Measurements from ENCODE around the gene COX4I1.

COX4I1 gene

DNA sequence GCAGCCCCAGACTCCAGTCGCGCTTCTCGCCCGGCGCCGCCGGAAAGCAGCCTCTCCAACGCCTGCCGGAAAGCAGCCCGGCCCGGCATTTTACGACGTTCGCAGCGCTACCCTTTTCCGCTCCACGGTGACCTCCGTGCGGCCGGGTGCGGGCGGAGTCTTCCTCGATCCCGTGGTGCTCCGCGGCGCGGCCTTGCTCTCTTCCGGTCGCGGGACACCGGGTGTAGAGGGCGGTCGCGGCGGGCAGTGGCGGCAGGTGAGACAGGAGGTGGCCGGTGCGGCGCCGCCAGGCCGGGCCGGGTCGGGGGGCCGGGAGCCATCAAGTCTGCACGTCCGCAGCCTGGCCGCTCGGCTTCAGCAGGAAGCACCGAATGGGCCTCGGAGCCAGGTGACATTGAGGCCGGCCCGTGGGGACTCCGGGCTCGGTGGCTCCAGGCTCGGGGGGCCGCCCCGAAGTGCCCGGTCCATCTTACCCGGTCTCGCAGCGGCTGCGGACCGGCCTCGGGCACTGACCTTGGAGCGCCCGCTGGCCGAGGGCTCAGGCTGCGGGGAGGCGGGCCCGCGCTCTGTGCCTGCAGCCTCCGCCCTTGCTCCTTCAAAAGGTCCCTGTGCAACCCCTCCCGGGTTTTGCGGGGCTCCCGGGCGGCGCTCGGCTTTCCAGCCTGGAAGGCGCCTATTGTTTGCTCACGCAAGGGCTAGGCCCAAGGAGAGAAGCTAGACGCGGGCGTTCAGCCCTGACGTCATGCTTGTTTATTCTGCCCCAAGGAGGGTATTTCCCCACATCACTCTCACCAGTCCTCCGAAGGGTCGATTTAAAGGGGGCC is at the start of gene COX4I1, which contains the start of gene EMC8:
Gene COX4I1, plus strand, starts transcription at position 199 of the 824 bp plus-strand sequence. CDS start 1,511 bp downstream, outside the sequence.
Gene EMC8, minus strand, starts transcription at position 48 of the 824 bp plus-strand sequence. CDS start 249 bp downstream, outside the sequence.
- Histone ChIP-seq H3K9me3 (ENCODE audit: control insufficient read depth, insufficient read depth, low read length) (no peaks in the 10 kb centered on the region), H3K27me3 (ENCODE audit: control insufficient read depth, insufficient read depth, low read length) (no peaks in the 10 kb centered on the region), H3K4me3 (ENCODE audit: low read depth, low read length) (peak within 1 kb of the TSS; percentile 97), H3K4me1 (ENCODE audit: control insufficient read depth, insufficient read depth, low read length) (peaks cover 3% of the 10 kb centered on the region), H3K36me3 (ENCODE audit: control insufficient read depth, insufficient read depth, low read length) (peaks cover 34% of the 10 kb centered on the region), H3K9ac (ENCODE audit: low read depth, low read length) (peak within 1 kb of the TSS; percentile 91)

DNA sequence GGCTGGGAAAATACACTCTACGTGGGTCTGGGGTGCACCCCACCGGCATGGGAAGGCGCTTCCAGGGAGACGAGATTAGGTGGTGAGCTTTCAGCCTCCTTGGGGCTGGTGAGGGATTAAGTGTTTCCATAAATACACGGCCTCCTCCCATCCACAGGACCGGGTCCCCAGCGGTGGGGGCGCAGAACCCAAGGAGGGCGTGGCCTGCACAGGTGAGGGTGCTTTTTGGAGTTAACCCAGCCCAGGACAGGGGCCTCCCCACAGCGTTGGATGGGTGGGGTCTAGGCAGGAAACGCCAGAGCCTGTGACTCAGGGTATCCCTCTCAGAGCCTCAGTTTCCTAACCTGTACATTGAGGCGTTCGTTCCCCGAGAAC is 49.7 kb upstream of the COX4I1 start:
- peak overlapping the region; percentile 60 for H3K4me3 ChIP-seq (ENCODE audit: low read depth, low read length)
- H3K36me3 ChIP-seq (ENCODE audit: control insufficient read depth, insufficient read depth, low read length) = no peaks in the 10 kb centered on the region
- no peak overlapping the region for H3K9ac ChIP-seq (ENCODE audit: low read depth, low read length)
- H3K9me3 ChIP-seq (ENCODE audit: control insufficient read depth, insufficient read depth, low read length) = no peaks in the 10 kb centered on the region
- peaks cover 8% of the 10 kb centered on the region for H3K27me3 ChIP-seq (ENCODE audit: control insufficient read depth, insufficient read depth, low read length)
- H3K4me1 ChIP-seq (ENCODE audit: control insufficient read depth, insufficient read depth, low read length) = peaks cover 27% of the 10 kb centered on the region

DNA sequence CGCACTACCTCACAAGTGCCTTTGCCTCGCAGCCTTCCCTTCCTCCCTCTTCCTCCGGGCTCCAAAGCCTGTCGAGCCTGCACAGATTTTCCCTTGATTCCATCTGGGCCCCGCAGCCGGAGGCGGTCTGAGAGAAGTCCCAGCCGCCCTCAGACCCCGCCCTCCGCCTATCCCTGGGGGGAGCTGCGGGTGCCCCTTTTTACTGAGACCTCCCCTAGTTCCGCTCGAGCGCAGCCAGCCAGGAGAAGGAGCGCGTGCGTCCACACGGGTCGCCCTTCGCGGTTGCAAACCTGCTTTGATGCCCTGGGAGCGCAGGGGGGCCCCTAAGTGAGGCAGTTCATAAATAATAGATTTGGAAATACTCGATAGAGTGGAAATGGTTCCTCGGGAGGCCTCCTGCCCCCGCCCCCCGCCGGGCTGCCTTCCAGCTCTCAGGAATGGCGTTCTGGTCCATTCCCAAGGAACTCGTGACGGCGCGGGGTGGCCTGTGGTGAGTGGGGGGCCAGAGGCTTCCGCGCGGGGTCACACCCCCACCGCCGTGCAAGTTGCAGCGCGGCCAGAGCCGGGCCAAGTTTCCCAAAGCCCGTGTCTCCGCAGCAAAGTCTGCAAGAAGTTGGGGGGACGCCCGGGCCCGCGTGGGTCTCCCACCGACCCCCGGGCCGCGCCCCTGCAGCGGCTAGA is 49.2 kb upstream of the COX4I1 start:
- Histone ChIP-seq H3K27me3 (ENCODE audit: control insufficient read depth, insufficient read depth, low read length) (peaks cover 8% of the 10 kb centered on the region), H3K36me3 (ENCODE audit: control insufficient read depth, insufficient read depth, low read length) (no peaks in the 10 kb centered on the region), H3K4me1 (ENCODE audit: control insufficient read depth, insufficient read depth, low read length) (peaks cover 27% of the 10 kb centered on the region), H3K9me3 (ENCODE audit: control insufficient read depth, insufficient read depth, low read length) (no peaks in the 10 kb centered on the region), H3K9ac (ENCODE audit: low read depth, low read length) (no peak overlapping the region), H3K4me3 (ENCODE audit: low read depth, low read length) (peak overlapping the region; percentile 60)

DNA sequence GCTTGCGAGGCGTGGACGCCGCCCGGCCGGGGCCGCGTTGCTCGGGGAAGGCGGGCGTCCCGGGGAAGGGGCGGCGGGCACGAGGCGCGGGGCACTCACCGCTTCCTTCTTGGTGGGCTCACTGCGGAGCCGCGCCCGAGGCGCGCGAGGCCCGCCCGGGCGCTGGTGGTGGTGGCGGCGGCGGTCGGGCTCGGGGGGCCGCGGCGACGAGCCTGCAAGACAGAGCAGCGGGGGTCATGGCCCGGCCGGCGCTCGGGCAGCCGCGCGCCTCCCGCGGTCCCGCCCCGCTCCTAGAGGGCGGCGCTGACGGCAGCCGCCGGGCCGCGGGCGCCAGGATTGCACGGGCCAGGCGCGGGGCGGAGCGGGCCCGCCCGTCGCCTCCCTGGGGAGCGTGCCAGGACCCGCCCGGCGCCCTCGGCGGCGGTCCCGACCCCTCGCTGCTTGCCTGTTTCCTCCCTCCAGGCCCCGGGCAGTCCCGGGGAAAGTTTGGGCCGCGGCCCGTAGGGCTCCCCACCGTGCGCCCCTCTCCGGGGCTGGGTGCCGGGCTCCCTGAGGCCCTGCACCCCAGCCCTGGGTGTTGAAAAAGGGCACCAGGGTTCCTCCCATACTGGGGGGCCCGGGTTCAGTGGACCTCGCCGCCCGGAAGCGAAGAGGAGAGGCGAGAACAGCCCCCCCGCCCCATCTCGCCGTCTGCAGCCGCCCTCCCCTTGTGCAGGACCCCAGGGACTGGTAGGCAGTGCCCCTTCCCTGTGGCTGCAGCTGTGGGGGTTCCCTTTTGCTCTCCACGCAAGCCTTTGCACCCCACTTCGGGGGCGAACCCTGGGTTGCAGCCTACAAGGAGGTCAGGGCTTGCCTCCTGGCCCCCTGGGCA is 48.4 kb upstream of the COX4I1 start, which contains the start of gene C16orf74:
Gene C16orf74, minus strand, starts transcription at position 270 of the 871 bp plus-strand sequence. CDS start 15,879 bp downstream, outside the sequence.
- H3K36me3 ChIP-seq (ENCODE audit: control insufficient read depth, insufficient read depth, low read length) = no peaks in the 10 kb centered on the region
- H3K9ac ChIP-seq (ENCODE audit: low read depth, low read length) = no peak within 1 kb of the TSS
- H3K27me3 ChIP-seq (ENCODE audit: control insufficient read depth, insufficient read depth, low read length) = peaks cover 8% of the 10 kb centered on the region
- H3K4me1 ChIP-seq (ENCODE audit: control insufficient read depth, insufficient read depth, low read length) = peaks cover 27% of the 10 kb centered on the region
- no peaks in the 10 kb centered on the region for H3K9me3 ChIP-seq (ENCODE audit: control insufficient read depth, insufficient read depth, low read length)
- peak within 1 kb of the TSS; percentile 60 for H3K4me3 ChIP-seq (ENCODE audit: low read depth, low read length)

DNA sequence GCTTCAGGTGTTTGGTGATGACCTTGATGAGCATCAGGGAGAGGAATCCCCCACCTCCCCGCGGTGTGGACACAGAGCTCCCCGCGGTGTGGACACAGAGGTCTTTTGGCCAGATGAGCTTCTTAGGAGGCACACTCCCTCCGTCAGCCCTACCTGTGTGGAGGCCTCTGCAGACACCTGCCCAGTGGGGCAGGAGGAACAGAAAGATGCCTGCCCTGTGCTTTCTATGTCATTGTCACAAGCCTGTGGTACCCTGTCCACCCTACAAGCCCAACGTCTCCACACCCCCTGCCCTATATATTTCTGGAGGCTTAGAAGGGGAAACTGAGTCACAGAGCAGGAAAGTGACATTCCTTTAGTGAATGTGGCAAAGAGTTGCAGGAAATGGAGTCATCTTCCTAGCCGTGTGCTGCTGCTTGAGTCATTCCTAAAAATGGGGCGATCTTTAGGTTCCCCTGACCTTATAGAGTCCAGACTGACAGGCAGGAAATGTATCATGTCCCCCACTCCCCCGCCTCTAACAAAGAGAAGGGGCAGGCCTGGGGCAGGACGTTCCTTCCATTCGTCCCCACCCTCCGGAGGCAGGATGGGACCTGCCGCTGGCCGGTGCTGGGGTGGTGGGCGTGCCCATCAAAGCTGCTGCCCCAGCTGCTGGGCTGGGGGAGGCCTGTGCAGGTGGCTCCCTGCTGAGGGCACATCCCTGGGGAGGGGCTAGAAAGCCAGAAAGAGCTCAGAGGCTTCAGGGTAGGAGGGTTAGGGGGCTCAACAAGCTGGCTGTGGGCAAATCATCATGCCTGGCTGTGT is 47.6 kb upstream of the COX4I1 start:
- H3K27me3 ChIP-seq (ENCODE audit: control insufficient read depth, insufficient read depth, low read length) = peaks cover 8% of the 10 kb centered on the region
- H3K9ac ChIP-seq (ENCODE audit: low read depth, low read length) = no peak overlapping the region
- no peaks in the 10 kb centered on the region for H3K36me3 ChIP-seq (ENCODE audit: control insufficient read depth, insufficient read depth, low read length)
- peak overlapping the region; percentile 60 for H3K4me3 ChIP-seq (ENCODE audit: low read depth, low read length)
- H3K4me1 ChIP-seq (ENCODE audit: control insufficient read depth, insufficient read depth, low read length) = peaks cover 22% of the 10 kb centered on the region
- no peaks in the 10 kb centered on the region for H3K9me3 ChIP-seq (ENCODE audit: control insufficient read depth, insufficient read depth, low read length)

DNA sequence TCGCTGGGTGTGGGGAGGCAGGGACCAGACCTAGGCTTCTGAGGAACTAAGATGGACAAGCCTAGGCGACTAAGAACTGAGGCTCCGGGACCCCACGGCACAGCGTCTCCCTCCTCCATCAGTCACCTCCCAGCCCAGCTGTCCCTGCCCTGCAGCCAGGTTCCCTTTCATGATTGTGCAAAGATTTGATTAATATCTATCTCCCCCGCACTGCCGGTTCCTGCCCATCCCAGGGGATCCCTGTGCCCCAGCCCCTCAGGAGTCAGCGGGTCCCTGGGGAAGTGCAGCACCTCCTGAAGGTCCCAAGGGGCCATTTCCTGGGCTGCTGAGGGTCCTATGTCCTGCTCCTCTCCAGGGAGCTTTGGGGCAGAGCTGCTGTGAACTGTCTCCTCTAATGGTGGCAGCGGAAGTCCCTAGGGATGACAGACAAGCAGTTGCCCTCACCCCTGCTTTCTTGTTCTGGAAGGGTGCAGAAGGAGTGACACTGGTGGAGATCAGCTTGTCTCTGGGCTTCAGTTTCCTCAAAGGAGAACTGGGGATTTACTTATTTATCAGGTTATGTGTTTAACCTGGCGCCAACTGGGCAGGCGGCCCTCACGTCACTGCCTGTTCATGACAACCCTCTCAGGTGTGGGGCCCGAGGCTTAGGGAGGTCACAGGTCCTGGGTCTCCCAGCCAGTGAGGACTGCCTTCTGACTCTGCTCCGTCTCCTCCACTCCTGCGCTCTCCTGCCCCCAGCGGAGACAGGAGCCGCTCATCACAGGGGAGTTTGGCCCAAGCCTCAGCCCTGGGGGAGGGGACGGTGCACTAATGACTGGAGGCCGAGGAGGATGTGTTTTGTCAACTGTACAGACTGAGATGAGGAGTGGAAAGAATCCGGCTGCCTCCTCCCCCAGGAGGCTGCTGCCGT is 46.7 kb upstream of the COX4I1 start:
- Histone ChIP-seq H3K36me3 (ENCODE audit: control insufficient read depth, insufficient read depth, low read length) (no peaks in the 10 kb centered on the region), H3K27me3 (ENCODE audit: control insufficient read depth, insufficient read depth, low read length) (peaks cover 8% of the 10 kb centered on the region), H3K4me3 (ENCODE audit: low read depth, low read length) (peak overlapping the region; percentile 37), H3K9me3 (ENCODE audit: control insufficient read depth, insufficient read depth, low read length) (no peaks in the 10 kb centered on the region), H3K9ac (ENCODE audit: low read depth, low read length) (no peak overlapping the region), H3K4me1 (ENCODE audit: control insufficient read depth, insufficient read depth, low read length) (peaks cover 22% of the 10 kb centered on the region)

DNA sequence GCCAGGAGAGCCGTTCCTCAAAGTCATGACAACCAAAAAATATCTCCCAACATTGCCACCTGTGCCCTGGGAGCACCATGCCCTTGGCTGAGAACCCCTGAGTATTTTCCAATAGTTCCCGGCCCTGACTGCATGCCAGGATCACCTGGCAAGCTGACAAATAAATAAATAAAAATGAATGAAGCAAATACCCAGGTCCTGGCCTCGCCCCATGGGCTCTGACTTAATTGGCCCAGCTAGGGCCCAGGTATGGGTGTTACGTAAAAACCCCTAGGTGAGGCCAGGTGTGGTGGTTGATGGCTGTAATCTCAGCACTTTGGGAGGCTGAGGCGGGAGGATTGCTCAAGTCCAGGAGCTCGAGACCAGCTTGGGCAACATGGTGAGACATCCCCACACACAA is 45.9 kb upstream of the COX4I1 start:
- H3K36me3 ChIP-seq (ENCODE audit: control insufficient read depth, insufficient read depth, low read length) = no peaks in the 10 kb centered on the region
- no peaks in the 10 kb centered on the region for H3K9me3 ChIP-seq (ENCODE audit: control insufficient read depth, insufficient read depth, low read length)
- no peak overlapping the region for H3K4me3 ChIP-seq (ENCODE audit: low read depth, low read length)
- peaks cover 22% of the 10 kb centered on the region for H3K4me1 ChIP-seq (ENCODE audit: control insufficient read depth, insufficient read depth, low read length)
- no peak overlapping the region for H3K9ac ChIP-seq (ENCODE audit: low read depth, low read length)
- peaks cover 8% of the 10 kb centered on the region for H3K27me3 ChIP-seq (ENCODE audit: control insufficient read depth, insufficient read depth, low read length)

DNA sequence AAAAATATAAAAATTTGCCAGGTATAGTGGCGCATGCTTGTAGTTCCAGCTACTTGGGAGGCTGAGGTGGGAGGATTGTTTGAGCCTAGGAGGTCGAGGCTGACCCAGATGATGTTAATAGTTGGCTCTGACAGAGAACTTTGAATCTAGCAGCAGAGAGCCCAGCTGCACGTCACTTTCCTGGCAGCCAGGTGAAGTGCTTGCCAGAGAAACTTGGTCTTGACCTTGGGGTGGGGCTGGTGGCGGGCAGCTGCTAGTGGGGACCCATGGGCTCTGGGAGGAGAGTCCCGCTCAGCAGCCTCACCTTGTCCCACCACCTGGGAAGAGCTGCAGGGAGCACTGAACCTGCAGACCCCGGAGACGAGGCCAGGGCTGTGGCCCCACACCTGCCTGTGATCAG is 45.5 kb upstream of the COX4I1 start:
- Histone ChIP-seq H3K27me3 (ENCODE audit: control insufficient read depth, insufficient read depth, low read length) (peaks cover 8% of the 10 kb centered on the region), H3K4me3 (ENCODE audit: low read depth, low read length) (no peak overlapping the region), H3K4me1 (ENCODE audit: control insufficient read depth, insufficient read depth, low read length) (peaks cover 22% of the 10 kb centered on the region), H3K9ac (ENCODE audit: low read depth, low read length) (no peak overlapping the region), H3K36me3 (ENCODE audit: control insufficient read depth, insufficient read depth, low read length) (no peaks in the 10 kb centered on the region), H3K9me3 (ENCODE audit: control insufficient read depth, insufficient read depth, low read length) (no peaks in the 10 kb centered on the region)

DNA sequence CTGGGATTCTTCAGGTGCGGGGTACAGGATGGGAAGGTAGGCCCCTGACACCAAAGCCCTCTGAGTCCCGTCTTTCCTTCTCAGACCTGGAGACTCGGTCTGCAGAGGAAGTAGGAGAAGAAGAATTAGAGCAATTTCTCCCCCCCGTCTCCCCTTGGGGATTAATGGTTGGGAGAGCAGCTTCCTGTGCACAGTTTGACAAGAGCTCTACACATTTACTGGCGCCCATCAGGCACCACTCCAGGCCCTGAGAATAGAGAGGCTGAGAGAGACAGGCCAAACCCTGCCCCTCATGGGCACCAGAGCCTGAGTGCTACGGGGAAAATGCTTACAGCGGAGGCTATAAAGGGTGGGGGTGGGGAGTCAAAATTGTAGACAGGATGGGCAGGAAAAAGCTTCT is 45.1 kb upstream of the COX4I1 start:
- H3K4me1 ChIP-seq (ENCODE audit: control insufficient read depth, insufficient read depth, low read length) = peaks cover 21% of the 10 kb centered on the region
- no peak overlapping the region for H3K9ac ChIP-seq (ENCODE audit: low read depth, low read length)
- H3K9me3 ChIP-seq (ENCODE audit: control insufficient read depth, insufficient read depth, low read length) = no peaks in the 10 kb centered on the region
- H3K36me3 ChIP-seq (ENCODE audit: control insufficient read depth, insufficient read depth, low read length) = no peaks in the 10 kb centered on the region
- H3K4me3 ChIP-seq (ENCODE audit: low read depth, low read length) = no peak overlapping the region
- H3K27me3 ChIP-seq (ENCODE audit: control insufficient read depth, insufficient read depth, low read length) = peaks cover 8% of the 10 kb centered on the region

Measured in iPS-15b (cell line).